Left ventricle myocardium inferior (tissue), 1 donor: ENCODE data around the gene CHST3. TPM values are rescaled to one million over a fixed set of nuclear protein-coding genes. Genes with fewer than 3 reads are reported as not detected.
A peak's percentile ranks its signal among the peaks of the same experiment; 100 is the strongest.
"Not testable (repeated sequence)": the region's sequence is repeated elsewhere in the genome, so short reads cannot be mapped to it uniquely, and the experiment has no call there.

Experiments used
- DNase-seq: peaks from one replicate; pipeline ENCODE4 v3.0.0-alpha.2; 2020
- H3K27ac ChIP-seq: fragments of 200-600 bp; replicated peaks from 2 replicates; pipeline ENCODE4 v1.8.0; 2021
- H3K27me3 ChIP-seq: fragments of 200-600 bp; 2 replicates; pipeline ENCODE4 v1.8.0; 2021; ENCODE audit warnings: low read depth
- H3K36me3 ChIP-seq: fragments of 200-600 bp; 2 replicates; pipeline ENCODE4 v1.8.0; 2021
- H3K4me1 ChIP-seq: fragments of 200-600 bp; 2 replicates; pipeline ENCODE4 v1.8.0; 2021
- H3K4me3 ChIP-seq: fragments of 200-600 bp; 2 replicates; pipeline ENCODE4 v1.8.0; 2021; ENCODE audit warnings: mild to moderate bottlenecking, moderate library complexity
- H3K9me3 ChIP-seq: fragments of 200-600 bp; replicated peaks from 2 replicates; pipeline ENCODE4 v1.8.0; 2021
- intact Hi-C: fragments of 100-400 bp; cut with micrococcal nuclease; formaldehyde crosslinking; loops from one replicate; pipeline ENCODE4 v1.11.0; 2022
- total RNA-seq: library from RNA; stranded (reverse); fragmentation: NEBNext Ultra II Directional; extraction: Animal tissue kit (Norgen Biotek cat#: 25700); gene quantifications from one replicate; pipeline ENCODE4 v1.2.1, GENCODE V29; 2021
- TF ChIP-seq, protein P1 (sequence below): fragments of 200-600 bp; IDR thresholded peaks from 2 replicates; pipeline ENCODE4 v1.8.0; 2021; ENCODE audit warnings: antibody characterized with exemption, mild to moderate bottlenecking, borderline replicate concordance
- donor health status: DM: no; HTN: yes; CAD: no; lungs with severe emphysema.

Gene CHST3
- total RNA-seq, 1 donor from 2014 or later, result 18.0 TPM

DNA sequence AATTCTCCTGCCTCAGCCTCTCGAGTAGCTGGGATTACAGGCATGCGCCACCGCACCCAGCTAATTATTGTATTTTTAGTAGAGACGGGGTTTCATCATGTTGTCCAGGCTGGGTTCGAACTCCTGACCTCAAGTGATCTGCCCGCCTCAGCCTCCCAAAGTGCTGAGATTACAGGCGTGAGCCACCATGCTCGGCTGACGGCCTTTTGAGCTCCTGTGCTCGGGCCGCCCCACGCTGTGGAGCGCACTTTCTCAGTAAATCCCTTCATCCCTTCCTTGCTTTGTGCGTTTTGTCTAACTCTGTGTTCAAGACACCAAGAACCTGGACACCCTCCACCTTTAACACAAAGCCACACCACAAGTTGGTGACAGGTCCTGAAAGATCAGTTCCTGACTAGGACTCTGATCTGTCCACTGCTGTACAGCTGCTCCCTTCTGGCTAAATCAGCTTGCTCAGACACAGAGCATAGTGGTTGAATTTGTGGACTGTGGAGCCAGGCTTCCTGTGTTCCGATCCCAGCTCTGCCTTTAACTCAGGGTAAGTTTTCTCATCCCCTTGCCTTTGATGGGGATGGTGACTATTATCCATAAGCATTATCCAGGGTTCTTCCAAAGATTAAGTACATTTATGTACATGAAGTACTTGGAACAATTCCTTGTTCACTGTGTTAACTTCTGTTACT, 20.1 kb downstream of the CHST3 start:
- Histone ChIP-seq H3K4me1 (peaks cover 92% of the 10 kb centered on the region), H3K4me3 (no peak overlapping the region), H3K27ac (peak overlapping the region; percentile 89), H3K27me3 (no peaks in the 10 kb centered on the region), H3K36me3 (no peaks in the 10 kb centered on the region), H3K9me3 (no peaks in the 10 kb centered on the region)
- DNase-seq, result no peak
- intact Hi-C loops, result no loop called here
- TF ChIP-seq, protein P1, sequence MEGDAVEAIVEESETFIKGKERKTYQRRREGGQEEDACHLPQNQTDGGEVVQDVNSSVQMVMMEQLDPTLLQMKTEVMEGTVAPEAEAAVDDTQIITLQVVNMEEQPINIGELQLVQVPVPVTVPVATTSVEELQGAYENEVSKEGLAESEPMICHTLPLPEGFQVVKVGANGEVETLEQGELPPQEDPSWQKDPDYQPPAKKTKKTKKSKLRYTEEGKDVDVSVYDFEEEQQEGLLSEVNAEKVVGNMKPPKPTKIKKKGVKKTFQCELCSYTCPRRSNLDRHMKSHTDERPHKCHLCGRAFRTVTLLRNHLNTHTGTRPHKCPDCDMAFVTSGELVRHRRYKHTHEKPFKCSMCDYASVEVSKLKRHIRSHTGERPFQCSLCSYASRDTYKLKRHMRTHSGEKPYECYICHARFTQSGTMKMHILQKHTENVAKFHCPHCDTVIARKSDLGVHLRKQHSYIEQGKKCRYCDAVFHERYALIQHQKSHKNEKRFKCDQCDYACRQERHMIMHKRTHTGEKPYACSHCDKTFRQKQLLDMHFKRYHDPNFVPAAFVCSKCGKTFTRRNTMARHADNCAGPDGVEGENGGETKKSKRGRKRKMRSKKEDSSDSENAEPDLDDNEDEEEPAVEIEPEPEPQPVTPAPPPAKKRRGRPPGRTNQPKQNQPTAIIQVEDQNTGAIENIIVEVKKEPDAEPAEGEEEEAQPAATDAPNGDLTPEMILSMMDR, result no peak

DNA sequence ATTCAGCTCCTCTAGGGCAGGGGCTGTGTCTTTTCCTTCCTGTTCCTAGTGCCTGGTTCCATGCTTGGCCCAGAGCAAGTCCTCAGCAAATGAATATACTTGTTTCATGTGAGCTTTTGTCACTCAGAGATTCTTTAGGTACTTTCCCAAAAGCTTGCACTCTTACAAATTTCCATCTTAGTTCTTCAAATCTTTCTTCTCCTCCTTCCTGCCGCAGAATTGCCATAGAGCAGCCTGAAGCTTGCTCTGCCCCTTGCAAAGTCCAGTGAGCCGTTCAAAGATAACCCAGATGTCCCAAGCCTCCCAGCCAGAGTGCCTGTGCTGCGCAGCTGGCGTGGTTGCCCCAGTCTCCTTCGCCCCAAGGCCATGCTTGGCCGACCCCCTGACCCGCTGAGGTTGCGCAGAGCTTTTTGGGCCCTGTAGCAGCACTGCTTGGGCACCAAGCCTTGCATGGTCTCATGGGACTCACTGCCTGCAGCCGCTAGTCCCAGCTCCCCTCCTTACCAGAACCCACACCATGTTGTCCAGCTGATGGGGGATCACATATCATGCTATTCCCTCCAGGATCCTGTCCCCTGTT, 20.7 kb downstream of the CHST3 start:
- intact Hi-C loops, result no loop called here
- Histone ChIP-seq H3K4me3 (no peak overlapping the region), H3K27ac (peak overlapping the region; percentile 89), H3K27me3 (no peaks in the 10 kb centered on the region), H3K4me1 (peaks cover 92% of the 10 kb centered on the region), H3K9me3 (no peaks in the 10 kb centered on the region), H3K36me3 (no peaks in the 10 kb centered on the region)
- TF ChIP-seq, protein P1, result no peak
- DNase-seq, result no peak

DNA sequence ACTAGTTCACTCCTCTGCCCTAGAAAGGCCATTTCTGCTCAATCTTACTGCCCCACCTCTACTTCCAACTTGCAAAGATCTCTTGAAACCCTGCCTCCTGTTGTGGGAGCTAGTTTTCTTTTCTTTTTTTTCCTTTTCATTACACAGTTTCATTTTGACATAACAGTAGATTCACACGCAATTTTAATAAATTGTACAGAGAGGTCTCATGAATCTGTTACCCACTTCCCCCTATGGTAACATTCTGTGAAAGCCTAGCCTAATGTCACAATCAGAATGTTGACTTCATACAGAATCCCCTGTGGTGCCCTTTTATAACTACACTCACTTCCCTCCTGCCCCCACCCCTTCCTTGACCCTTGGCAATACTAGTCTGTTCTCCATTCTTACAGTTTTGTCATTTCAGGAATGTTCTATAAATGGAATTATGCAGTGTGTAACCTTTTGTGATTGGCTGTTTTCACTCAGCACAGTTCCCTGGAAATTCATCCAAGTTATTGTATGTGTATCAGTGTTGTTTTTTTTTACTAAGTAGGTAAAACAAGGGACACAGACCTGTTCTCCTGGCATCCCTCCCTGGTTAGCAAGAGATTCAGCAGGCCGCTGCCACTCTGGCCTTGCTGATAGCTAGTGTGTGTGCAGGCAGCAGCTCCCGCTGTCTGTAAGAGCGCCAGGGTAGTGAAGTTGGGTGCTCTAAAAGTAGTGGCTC, 21.5 kb downstream of the CHST3 start:
- no peaks in the 10 kb centered on the region for H3K36me3 ChIP-seq
- TF ChIP-seq, protein P1, result peak; percentile 31
- intact Hi-C loops, result no loop called here
- H3K9me3 ChIP-seq, result no peaks in the 10 kb centered on the region
- H3K4me3 ChIP-seq, result peak overlapping the region; percentile 31
- peak overlapping the region; percentile 89 for H3K27ac ChIP-seq
- H3K27me3 ChIP-seq, result no peaks in the 10 kb centered on the region
- DNase-seq, result no peak
- H3K4me1 ChIP-seq, result peaks cover 92% of the 10 kb centered on the region

DNA sequence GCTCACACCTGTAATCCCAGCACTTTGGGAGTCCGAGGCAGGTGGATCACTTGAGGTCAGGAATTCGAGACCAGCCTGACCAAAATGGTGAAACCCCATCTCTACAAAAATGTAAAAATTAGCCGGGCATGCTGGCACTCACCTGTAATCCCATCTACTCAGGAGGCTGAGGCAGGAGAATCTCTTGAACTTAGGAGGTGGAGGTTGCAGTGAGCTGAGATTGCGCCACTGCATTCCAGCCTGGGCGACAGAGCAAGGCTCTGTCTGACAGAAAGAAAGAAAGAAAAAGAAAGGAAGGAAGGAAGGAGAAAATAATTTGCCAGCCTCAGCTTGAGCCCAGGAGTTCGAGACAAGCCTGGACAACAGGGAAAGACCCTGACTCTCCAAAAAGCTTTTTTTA, 24.7 kb downstream of the CHST3 start:
- H3K4me3 ChIP-seq, H3K9me3 ChIP-seq, DNase-seq, H3K36me3 ChIP-seq, H3K27me3 ChIP-seq, intact Hi-C loops, H3K27ac ChIP-seq: not testable (repeated sequence)
- peaks cover 68% of the 10 kb centered on the region for H3K4me1 ChIP-seq

DNA sequence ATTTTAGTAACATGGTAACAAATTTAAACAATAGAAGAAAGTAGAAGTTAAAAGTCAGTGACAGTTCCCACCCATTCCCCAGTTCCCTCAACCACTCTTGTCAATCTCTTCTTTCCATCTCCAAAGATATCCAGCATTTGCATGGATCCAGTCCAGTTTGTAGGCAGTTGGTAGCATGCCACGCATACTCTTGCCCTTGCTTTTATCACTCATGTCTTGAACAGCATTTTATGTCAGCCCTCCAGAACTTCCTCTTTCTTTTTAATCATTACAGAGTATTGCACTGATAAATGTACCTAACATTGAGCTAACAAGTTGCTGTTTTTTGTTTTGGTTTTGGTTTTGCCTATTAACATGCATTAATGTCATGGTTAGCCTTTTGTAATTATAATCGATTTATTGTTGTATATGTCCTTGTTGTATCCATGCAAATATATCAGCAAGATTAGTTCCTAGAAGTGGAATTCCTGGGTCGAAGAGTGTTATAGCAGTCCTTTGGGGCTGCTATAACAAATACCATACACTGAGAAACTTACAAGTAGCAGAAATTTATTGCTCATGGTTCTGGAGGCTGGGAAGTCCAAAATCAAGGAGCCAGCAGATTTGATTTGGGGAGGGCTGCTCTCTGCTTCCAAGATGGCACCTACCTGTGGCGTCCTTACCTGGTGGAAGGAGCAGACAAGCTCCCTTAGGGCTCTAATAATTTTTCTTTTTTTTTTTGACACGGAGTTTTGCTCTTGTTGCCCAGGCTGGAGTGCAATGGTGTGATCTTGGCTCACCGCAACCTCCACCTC, 25.7 kb downstream of the CHST3 start:
- Histone ChIP-seq H3K36me3 (no peaks in the 10 kb centered on the region), H3K4me3 (no peak overlapping the region), H3K27me3 (no peaks in the 10 kb centered on the region), H3K9me3 (no peaks in the 10 kb centered on the region), H3K4me1 (peaks cover 59% of the 10 kb centered on the region), H3K27ac (no peak overlapping the region)
- intact Hi-C loops, result no loop called here
- no peak for DNase-seq
- TF ChIP-seq, protein P1, result no peak
